Neural cell (in vitro differentiated cells): ENCODE measurements around the gene TCN2. TPM values are rescaled to one million over a fixed set of nuclear protein-coding genes. Genes with fewer than 3 reads are reported as not detected.

Source experiments
- H2AFZ ChIP-seq: fragments of 200-600, 300-800 bp; sonication (generic), shearing (Covaris generic); 2 replicates; pipeline ENCODE4 v1.6.0; 2014; ENCODE audit warnings: low read depth, mild to moderate bottlenecking, antibody characterized with exemption, low read length, moderate library complexity
- H3F3A ChIP-seq: fragments of 200-600 bp; shearing (Covaris generic); 2 replicates; pipeline ENCODE4 v1.6.1; 2016; ENCODE audit warnings: mild to moderate bottlenecking, moderate library complexity, mixed read lengths, antibody characterized with exemption, low read length; ENCODE audit not compliant: insufficient read depth, poor library complexity, severe bottlenecking
- H3K27ac ChIP-seq: fragments of 200-600, 300-800 bp; sonication (generic), shearing (Covaris generic); 2 replicates; pipeline ENCODE4 v1.5.1; 2014; ENCODE audit warnings: mild to moderate bottlenecking, low read length, moderate library complexity
- H3K27me3 ChIP-seq: fragments of 300-800, 200-600 bp; sonication (generic), shearing (Covaris generic); 2 replicates; pipeline ENCODE4 v1.6.0; 2014; ENCODE audit warnings: mild to moderate bottlenecking, low read depth, low read length, moderate library complexity; ENCODE audit not compliant: insufficient read depth
- H3K36me3 ChIP-seq: fragments of 300-800, 200-600 bp; sonication (generic), shearing (Covaris generic); 2 replicates; pipeline ENCODE4 v1.5.1; 2014; ENCODE audit warnings: mild to moderate bottlenecking, antibody characterized with exemption, low read length, moderate library complexity; ENCODE audit not compliant: insufficient read depth
- H3K4me2 ChIP-seq: fragments of 300-800, 200-600 bp; sonication (generic), shearing (Covaris generic); 2 replicates; pipeline ENCODE4 v1.6.0; 2014; ENCODE audit warnings: mild to moderate bottlenecking, low read length
- H3K4me3 ChIP-seq: fragments of 300-800, 200-600 bp; sonication (generic), shearing (Covaris generic); 2 replicates; pipeline ENCODE4 v1.5.1; 2014; ENCODE audit warnings: mild to moderate bottlenecking, low read length, moderate library complexity
- H3K79me2 ChIP-seq: fragments of 200-600 bp; shearing (Covaris generic); replicated peaks from 2 replicates; pipeline ENCODE4 v1.6.0; 2014; ENCODE audit warnings: mild to moderate bottlenecking, low read length, moderate library complexity; ENCODE audit not compliant: insufficient read depth
- H3K9ac ChIP-seq: fragments of 300-800, 200-600 bp; sonication (generic), shearing (Covaris generic); 2 replicates; pipeline ENCODE4 v1.6.1; 2016; ENCODE audit warnings: mild to moderate bottlenecking, low read length, mixed read lengths
- H3K9me2 ChIP-seq: fragments of 200-600 bp; shearing (Covaris generic); 2 replicates; pipeline ENCODE4 v1.6.1; 2016; ENCODE audit warnings: mild to moderate bottlenecking, low read length, mixed read lengths; ENCODE audit not compliant: insufficient read depth
- H3K9me3 ChIP-seq: fragments of 200-600, 300-800 bp; sonication (generic), shearing (Covaris generic); 2 replicates; pipeline ENCODE4 v1.6.1; 2016; ENCODE audit warnings: mild to moderate bottlenecking, mixed run types, low read length, moderate library complexity, mixed read lengths
- H4K20me1 ChIP-seq: fragments of 200-600 bp; shearing (Covaris generic); 2 replicates; pipeline ENCODE4 v1.6.1; 2016; ENCODE audit warnings: mild to moderate bottlenecking, mixed run types; ENCODE audit not compliant: insufficient read depth
- CTCF ChIP-seq: fragments of 450-650 bp; IDR thresholded peaks from 2 replicates; pipeline ENCODE4 v1.5.1; 2014; ENCODE audit warnings: antibody characterized with exemption, mild to moderate bottlenecking, moderate library complexity; ENCODE audit not compliant: poor library complexity, severe bottlenecking
- EP300 ChIP-seq: fragments of 450-650 bp; conservative IDR thresholded peaks from 2 replicates; pipeline ENCODE4 v1.6.1; 2014; ENCODE audit warnings: antibody characterized with exemption, mild to moderate bottlenecking, moderate library complexity; ENCODE audit not compliant: poor library complexity, severe bottlenecking
- EZH2 ChIP-seq: fragments of 200-600, 300-800 bp; shearing (Covaris generic), sonication (generic); IDR thresholded peaks from 2 replicates; pipeline ENCODE4 v1.6.1; 2014; ENCODE audit warnings: antibody characterized with exemption, low read length, borderline replicate concordance, mild to moderate bottlenecking; ENCODE audit not compliant: insufficient read depth, poor library complexity, severe bottlenecking
- MXI1 ChIP-seq: fragments of 450-650 bp; conservative IDR thresholded peaks from 2 replicates; pipeline ENCODE4 v1.6.1; 2014; ENCODE audit warnings: antibody characterized with exemption, mild to moderate bottlenecking; ENCODE audit not compliant: poor library complexity, severe bottlenecking
- POLR2AphosphoS5 ChIP-seq: IDR thresholded peaks from 2 replicates; pipeline ENCODE4 v1.6.1; 2012
- RAD21 ChIP-seq: fragments of 450-650 bp; conservative IDR thresholded peaks from 2 replicates; pipeline ENCODE4 v1.6.1; 2014; ENCODE audit warnings: antibody characterized with exemption, mild to moderate bottlenecking, moderate library complexity
- REST ChIP-seq: IDR thresholded peaks from 2 replicates; pipeline ENCODE4 v1.6.1; 2012; ENCODE audit warnings: borderline replicate concordance
- SMC3 ChIP-seq: fragments of 450-650 bp; conservative IDR thresholded peaks from 2 replicates; pipeline ENCODE4 v1.6.1; 2014; ENCODE audit warnings: antibody characterized with exemption, mild to moderate bottlenecking, moderate library complexity; ENCODE audit not compliant: poor library complexity
- TAF1 ChIP-seq: IDR thresholded peaks from 2 replicates; pipeline ENCODE4 v1.6.1; 2012; ENCODE audit warnings: low read depth
- polyA plus RNA-seq: library from polyadenylated mRNA; depleted of rRNA; stranded (reverse); fragments of >200 nt; gene quantifications from 2 replicates; pipeline ENCODE4 v1.2.3, GENCODE V29; 2014

TCN2 gene
- polyA plus RNA-seq, 1 donor from 2014 or later = 13.0 TPM

- Histone ChIP-seq H3K4me3 (no peak overlapping the region), H3K9me3 (no peaks in the 10 kb centered on the region), H3K36me3 (no peaks in the 10 kb centered on the region), H3K27me3 (no peaks in the 10 kb centered on the region), H3F3A (no peaks in the 10 kb centered on the region), H4K20me1 (no peaks in the 10 kb centered on the region), H3K4me2 (no peak overlapping the region), H3K9me2 (no peaks in the 10 kb centered on the region), H3K9ac (no peak overlapping the region), H2AFZ (no peak overlapping the region), H3K27ac (no peak overlapping the region), H3K79me2 (peaks cover 4% of the 10 kb centered on the region)
- no peak for TF ChIP-seq TAF1
- no peak for TF ChIP-seq CTCF
- no peak for TF ChIP-seq RAD21
- TF ChIP-seq EZH2 = no peak
- TF ChIP-seq EP300 = no peak
- no peak for TF ChIP-seq POLR2AphosphoS5
- TF ChIP-seq SMC3 = no peak
- no peak for TF ChIP-seq REST
- no peak for TF ChIP-seq MXI1
Observed at GRCh38 chr22:30671071-30671470, 64.1 kb downstream of the TCN2 start.

GRCh38 chr22:30673136-30673535 is 66.2 kb downstream of the TCN2 start:
- TF ChIP-seq SMC3 (no peak), CTCF (no peak), EZH2 (no peak), TAF1 (no peak)
- no peaks in the 10 kb centered on the region for H4K20me1 ChIP-seq
- H3K9me2 ChIP-seq = no peaks in the 10 kb centered on the region
- no peak overlapping the region for H3K27ac ChIP-seq
- H3F3A ChIP-seq = no peaks in the 10 kb centered on the region
- no peak overlapping the region for H3K4me2 ChIP-seq
- no peak overlapping the region for H3K4me3 ChIP-seq
- no peak overlapping the region for H3K9ac ChIP-seq
- H3K36me3 ChIP-seq = no peaks in the 10 kb centered on the region
- no peak overlapping the region for H2AFZ ChIP-seq
- H3K9me3 ChIP-seq = no peaks in the 10 kb centered on the region
- no peaks in the 10 kb centered on the region for H3K27me3 ChIP-seq
- H3K79me2 ChIP-seq = no peaks in the 10 kb centered on the region
